Uterus (tissue), 4 donors: ENCODE results near the gene CDON. TPM values are rescaled to one million over a fixed set of nuclear protein-coding genes. Genes with fewer than 3 reads are reported as not detected.

ENCODE experiments used
- DNase-seq, 2 donors: peaks; one replicate each; pipeline ENCODE4 v3.0.0-alpha.2; 2019 to 2020
- H3K27ac ChIP-seq, 2 donors: fragments of 200-600 bp; sonication (generic); 1 replicate in 1 of 2; 2 replicates in 1 of 2; pipeline ENCODE4 v1.5.1; 2016 to 2018
- H3K27me3 ChIP-seq, 2 donors: fragments of 200-600 bp; sonication (generic); one replicate each; pipeline ENCODE4 v1.5.1; 2018 to 2019; ENCODE audit warnings: control low read depth in 1 of 2
- H3K36me3 ChIP-seq, 2 donors: fragments of 200-600 bp; sonication (generic); one replicate each; pipeline ENCODE4 v1.5.1; 2019; ENCODE audit warnings: control low read depth in 1 of 2
- H3K4me1 ChIP-seq, 2 donors: fragments of 200-600 bp; sonication (generic); one replicate each; pipeline ENCODE4 v1.5.1; 2018 to 2019; ENCODE audit warnings: control low read depth in 1 of 2
- H3K4me3 ChIP-seq, 2 donors: fragments of 200-600 bp; sonication (generic); 1 replicate in 1 of 2; 2 replicates in 1 of 2; pipeline ENCODE4 v1.5.1; 2018 to 2019; ENCODE audit warnings: mild to moderate bottlenecking in 1 of 2
- H3K9me3 ChIP-seq, 2 donors: fragments of 200-600 bp; sonication (generic); one replicate each; pipeline ENCODE4 v1.5.1; 2019; ENCODE audit warnings: control low read depth in 1 of 2
- POLR2A ChIP-seq, 2 donors: fragments of 450-650 bp; IDR thresholded peaks; one replicate each; pipeline ENCODE4 v1.6.1; 2016; ENCODE audit warnings: antibody characterized with exemption in 2 of 2, mild to moderate bottlenecking in 1 of 2, moderate library complexity in 1 of 2
- intact Hi-C: fragments of 100-400 bp; cut with DNase I; formaldehyde crosslinking; loops from one replicate; pipeline ENCODE4 v1.15.1; 2023; ENCODE audit warnings: low total_unique reads
- total RNA-seq, 4 donors: library from RNA; depleted of rRNA in 3 of 4; stranded (reverse); fragments of >200 nt in 3 of 4; gene quantifications; one replicate each; pipeline versions ENCODE4 v1.1.0 to v1.2.4, GENCODE V29; 2014 to 2023
- TF ChIP-seq, protein P1 (sequence below), 4 experiments: fragments of 200-600 bp in 2 of 4; fragments of 450-650 bp in 2 of 4; sonication (generic) in 2 of 4; IDR thresholded peaks; one replicate each; pipeline ENCODE4 v1.5.1; 2016 to 2019; ENCODE audit warnings: antibody characterized with exemption in 4 of 4, mild to moderate bottlenecking in 2 of 4, moderate library complexity in 1 of 4
- donor health status: DM: yes; HTN: yes; CAD: no.

CDON gene
- total RNA-seq, 4 donors from 2014 or later: 38.5 to 261 (median 213) TPM

DNA sequence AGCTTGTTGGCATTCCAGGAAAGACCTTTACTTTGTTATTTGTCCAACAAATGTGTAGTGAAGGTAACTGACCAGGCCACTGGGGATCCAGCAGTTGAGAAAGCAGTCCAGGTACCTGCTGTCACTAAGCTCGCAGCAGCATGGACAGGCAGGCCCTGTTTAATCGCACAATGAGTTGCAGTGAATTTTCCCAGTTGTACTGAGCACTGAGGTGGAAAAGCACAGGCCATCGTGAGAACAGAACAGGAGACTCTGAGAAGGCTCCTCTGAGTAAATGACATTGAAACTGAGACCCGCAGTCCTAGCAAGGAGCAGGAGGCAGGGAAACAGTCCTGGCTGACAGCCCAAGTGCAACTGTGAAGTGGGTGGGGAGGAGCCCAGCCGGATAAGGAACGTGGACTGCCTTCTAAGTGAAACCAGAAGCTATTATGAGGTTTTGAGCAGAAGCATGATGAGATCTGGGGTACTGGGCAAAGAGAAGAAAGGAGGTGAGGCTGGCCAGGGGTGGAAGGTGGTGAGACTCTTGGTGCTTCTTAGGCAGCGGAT, 39.8 kb upstream of the CDON start:
- Histone ChIP-seq H3K4me3 (no peak overlapping the region), H3K27ac (peak overlapping the region; percentile 58 to 74), H3K27me3 (no peaks in the 10 kb centered on the region), H3K4me1 (no peaks in the 10 kb centered on the region), H3K9me3 (no peaks in the 10 kb centered on the region), H3K36me3 (no peaks in the 10 kb centered on the region)
- peak; percentile 63 to 70 for DNase-seq
- TF ChIP-seq, protein P1, sequence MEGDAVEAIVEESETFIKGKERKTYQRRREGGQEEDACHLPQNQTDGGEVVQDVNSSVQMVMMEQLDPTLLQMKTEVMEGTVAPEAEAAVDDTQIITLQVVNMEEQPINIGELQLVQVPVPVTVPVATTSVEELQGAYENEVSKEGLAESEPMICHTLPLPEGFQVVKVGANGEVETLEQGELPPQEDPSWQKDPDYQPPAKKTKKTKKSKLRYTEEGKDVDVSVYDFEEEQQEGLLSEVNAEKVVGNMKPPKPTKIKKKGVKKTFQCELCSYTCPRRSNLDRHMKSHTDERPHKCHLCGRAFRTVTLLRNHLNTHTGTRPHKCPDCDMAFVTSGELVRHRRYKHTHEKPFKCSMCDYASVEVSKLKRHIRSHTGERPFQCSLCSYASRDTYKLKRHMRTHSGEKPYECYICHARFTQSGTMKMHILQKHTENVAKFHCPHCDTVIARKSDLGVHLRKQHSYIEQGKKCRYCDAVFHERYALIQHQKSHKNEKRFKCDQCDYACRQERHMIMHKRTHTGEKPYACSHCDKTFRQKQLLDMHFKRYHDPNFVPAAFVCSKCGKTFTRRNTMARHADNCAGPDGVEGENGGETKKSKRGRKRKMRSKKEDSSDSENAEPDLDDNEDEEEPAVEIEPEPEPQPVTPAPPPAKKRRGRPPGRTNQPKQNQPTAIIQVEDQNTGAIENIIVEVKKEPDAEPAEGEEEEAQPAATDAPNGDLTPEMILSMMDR (IDR thresholded peaks at IDR 0.05): no peak
- TF ChIP-seq POLR2A (IDR thresholded peaks at IDR 0.05): no peak
- intact Hi-C loops: no loop called here

DNA sequence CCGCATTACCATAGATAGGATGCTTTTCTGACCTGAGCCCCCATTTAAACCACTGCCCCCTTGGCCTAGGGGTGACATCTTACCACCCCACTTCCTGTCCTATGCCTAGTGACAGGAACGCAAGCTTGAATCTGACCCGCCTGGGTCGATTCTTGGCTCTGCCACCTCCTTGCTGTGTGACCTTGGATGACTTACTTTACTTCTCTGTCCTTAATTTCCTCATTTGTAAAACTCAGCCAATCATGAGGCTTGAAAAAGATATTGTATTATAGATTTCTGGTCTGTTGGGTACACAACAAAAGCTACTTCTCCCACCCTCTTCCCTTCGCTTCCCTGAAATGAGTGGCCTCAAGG, 39.2 kb upstream of the CDON start:
- Histone ChIP-seq H3K27ac (peak overlapping the region; percentile 58 to 74), H3K9me3 (no peaks in the 10 kb centered on the region), H3K4me3 (no peak overlapping the region), H3K27me3 (no peaks in the 10 kb centered on the region), H3K4me1 (no peaks in the 10 kb centered on the region), H3K36me3 (no peaks in the 10 kb centered on the region)
- no peak for TF ChIP-seq POLR2A (IDR thresholded peaks at IDR 0.05)
- TF ChIP-seq, protein P1 (IDR thresholded peaks at IDR 0.05): no peak
- intact Hi-C loops: no loop called here
- DNase-seq: no peak

DNA sequence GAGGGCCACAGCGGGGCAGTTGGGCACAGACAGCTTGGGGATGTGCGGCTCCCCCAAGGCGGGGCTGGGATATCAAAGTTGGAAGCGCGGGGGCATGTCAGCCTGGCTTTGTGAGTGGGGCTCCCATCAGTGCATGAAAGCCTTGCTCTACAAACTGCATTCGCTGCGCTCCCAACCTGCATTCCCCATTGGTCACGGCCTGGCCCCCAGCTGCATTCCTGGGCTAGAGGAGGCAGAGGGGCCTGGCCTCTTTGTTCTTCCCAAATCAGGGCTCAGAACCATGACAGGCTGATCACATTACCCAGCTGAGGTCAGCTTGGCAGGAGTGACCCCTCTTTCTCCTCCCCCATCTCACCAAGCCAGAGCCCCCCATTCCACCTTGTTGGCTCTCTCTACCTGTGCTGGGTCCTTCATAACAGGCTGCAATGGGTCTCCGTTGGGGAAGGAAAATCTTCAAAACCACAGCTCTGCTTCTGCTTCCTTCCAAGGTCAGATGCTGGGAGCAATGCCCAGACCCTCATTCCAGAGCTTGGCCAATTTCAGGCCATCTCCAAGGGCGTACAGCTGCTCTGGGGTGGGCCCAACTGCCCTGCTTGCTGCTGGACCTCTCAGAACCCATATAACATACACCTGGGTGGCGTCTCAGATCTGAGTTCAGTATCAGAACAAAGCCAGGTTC, 38.7 kb upstream of the CDON start:
- DNase-seq: no peak
- TF ChIP-seq, protein P1 (IDR thresholded peaks at IDR 0.05): no peak
- TF ChIP-seq POLR2A (IDR thresholded peaks at IDR 0.05): no peak
- intact Hi-C loops: no loop called here
- Histone ChIP-seq H3K4me3 (no peak overlapping the region), H3K4me1 (no peaks in the 10 kb centered on the region), H3K9me3 (no peaks in the 10 kb centered on the region), H3K36me3 (no peaks in the 10 kb centered on the region), H3K27ac (peak overlapping the region in 1 of 2 donors; percentile 74), H3K27me3 (no peaks in the 10 kb centered on the region)

DNA sequence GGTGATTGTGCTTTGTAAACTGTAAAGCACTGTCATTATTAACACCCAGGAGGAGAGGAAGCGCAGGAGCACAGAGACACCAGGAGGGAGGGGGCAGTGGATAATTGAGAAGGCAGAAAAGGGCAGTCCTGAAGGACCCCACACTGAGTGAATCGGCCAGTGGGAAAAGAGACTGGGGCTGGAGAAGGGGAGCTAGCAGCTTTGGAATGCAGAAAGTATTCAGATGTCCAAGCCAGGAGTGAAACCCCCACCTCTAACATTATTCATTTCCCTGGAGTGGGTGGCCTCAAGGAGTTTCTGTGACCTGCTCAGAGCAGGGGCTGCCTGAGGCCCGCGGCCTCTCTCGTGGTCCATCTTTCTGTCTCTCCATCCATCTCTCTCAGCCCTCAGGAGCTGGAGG, 38.0 kb upstream of the CDON start:
- DNase-seq: no peak
- H3K27ac ChIP-seq: no peak overlapping the region
- H3K27me3 ChIP-seq: no peaks in the 10 kb centered on the region
- TF ChIP-seq, protein P1 (IDR thresholded peaks at IDR 0.05): no peak
- no peak for TF ChIP-seq POLR2A (IDR thresholded peaks at IDR 0.05)
- H3K4me3 ChIP-seq: no peak overlapping the region
- H3K36me3 ChIP-seq: no peaks in the 10 kb centered on the region
- H3K9me3 ChIP-seq: no peaks in the 10 kb centered on the region
- intact Hi-C loops: no loop called here
- no peaks in the 10 kb centered on the region for H3K4me1 ChIP-seq

DNA sequence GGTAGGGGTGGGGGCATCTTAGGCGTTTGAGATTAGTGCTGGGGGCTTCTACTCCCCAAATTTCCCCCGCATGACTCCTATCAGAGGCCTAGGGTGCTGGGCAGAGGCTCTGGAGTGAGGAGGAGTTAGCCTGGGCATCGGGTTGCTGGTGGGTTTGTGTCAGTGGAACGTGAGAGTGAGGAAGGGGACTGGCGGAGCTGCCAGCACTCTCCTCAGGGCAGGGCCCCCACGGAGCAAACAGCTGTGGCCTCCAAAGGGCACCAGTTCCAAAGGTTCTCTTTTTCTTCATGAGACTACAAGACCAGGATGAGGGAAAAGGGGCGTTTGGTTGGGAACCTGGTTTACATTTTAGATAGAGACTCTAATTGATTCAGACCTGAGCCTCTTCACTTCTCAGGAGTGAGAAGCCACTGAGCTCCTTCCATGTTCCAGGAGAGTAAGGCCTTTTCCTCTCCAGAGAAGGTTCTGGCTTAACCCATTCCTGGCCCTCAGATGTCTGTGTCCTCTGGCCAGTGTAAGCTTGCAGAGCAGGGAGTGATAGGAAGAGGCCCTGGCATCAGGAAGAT, 35.6 kb upstream of the CDON start:
- Histone ChIP-seq H3K27me3 (no peaks in the 10 kb centered on the region), H3K4me1 (no peaks in the 10 kb centered on the region), H3K27ac (no peak overlapping the region), H3K36me3 (no peaks in the 10 kb centered on the region), H3K9me3 (no peaks in the 10 kb centered on the region), H3K4me3 (no peak overlapping the region)
- no peak for DNase-seq
- intact Hi-C loops: no loop called here
- TF ChIP-seq, protein P1 (IDR thresholded peaks at IDR 0.05): no peak
- TF ChIP-seq POLR2A (IDR thresholded peaks at IDR 0.05): no peak
